Fibroblast of skin of abdomen (primary cell): ENCODE results near the gene TPRG1L.

Source experiments
- DNase-seq: peaks from one replicate; pipeline ENCODE4 v3.0.0-alpha.2; 2013

The TPRG1L gene

DNA sequence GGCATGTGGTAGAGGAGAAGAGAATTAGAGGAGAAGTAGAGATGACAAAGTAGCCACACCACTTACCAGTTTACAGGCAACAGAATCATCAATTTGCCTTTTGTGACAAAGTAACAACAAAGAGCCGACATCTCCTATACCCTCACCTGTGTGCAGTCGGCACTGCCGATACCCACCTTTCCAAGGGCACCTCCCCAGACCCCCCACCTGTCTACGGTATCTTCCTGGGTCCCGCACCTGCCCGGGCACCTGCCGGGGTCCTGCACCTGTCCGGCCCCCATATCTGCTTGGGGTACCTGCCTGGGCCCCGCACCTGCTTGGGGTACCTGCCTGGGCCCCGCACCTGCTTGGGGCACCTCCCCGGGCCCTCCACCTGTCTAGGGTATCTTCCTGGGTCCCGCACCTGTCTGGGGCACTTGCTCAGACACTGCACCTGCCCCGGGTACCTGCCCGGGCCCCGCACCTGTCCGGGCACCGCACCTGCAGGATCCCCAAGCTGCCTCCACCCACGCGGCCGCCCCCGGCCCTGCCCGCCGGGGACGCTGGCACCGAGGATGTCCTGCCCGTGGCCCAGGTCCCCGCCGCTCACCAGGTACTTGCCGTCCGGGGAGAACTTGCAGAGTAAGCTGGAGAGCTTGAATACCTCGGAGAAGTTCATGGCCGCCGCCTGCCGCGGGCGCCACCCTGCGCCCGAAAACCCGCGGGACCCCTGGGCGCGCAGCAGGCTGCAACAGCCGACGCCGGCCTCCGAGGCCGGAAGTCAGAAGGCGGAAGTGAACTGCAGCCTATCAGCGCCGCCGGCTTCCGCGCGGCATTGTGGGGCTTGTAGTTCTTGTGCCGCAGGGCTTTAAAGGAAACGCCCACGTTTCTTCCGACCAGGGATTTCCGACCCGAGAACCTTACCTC lies 24.8 kb downstream of the TPRG1L start, which contains the start of gene WRAP73:
TSS of gene WRAP73 (minus strand) at position 762 of the 906 bp plus-strand sequence. CDS start at position 658, 104 bp downstream.
- peak; percentile 89 for DNase-seq

DNA sequence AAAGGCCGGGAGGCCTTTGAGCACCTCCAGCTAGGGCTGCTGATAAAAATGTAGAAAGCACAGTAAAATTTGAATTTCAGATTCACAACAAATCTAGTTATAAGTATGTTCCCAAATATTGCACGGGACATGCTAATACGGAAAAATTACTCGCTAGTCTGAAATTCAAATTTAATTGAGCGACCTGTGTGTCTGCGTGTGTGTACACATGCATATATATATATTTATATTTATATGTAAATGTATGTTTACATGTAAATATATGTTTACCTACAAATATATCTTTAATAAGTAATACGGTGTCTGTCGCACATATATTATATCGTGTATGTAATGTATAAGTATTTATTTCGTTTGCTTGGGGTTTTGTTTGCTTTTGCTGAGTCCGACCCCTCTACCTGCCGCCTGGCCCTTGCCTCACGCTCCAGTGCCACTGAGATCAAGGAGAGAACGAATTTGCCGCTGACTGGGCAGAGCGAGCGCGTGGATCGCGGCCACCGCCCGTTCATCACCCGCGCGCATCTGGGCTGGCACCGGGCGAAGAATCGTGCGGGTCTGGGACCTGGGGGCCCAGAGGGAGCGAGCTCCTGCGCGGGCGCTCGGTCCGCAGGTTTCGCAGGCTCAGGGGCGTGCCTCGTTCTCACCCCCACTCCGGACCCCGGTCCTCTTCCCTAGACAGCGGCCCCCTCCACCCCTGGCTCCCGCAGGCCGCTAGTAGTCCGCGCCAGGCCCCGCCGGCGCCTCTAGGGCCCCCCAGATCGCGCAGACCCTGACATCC lies 25.6 kb downstream of the TPRG1L start:
- no peak for DNase-seq

DNA sequence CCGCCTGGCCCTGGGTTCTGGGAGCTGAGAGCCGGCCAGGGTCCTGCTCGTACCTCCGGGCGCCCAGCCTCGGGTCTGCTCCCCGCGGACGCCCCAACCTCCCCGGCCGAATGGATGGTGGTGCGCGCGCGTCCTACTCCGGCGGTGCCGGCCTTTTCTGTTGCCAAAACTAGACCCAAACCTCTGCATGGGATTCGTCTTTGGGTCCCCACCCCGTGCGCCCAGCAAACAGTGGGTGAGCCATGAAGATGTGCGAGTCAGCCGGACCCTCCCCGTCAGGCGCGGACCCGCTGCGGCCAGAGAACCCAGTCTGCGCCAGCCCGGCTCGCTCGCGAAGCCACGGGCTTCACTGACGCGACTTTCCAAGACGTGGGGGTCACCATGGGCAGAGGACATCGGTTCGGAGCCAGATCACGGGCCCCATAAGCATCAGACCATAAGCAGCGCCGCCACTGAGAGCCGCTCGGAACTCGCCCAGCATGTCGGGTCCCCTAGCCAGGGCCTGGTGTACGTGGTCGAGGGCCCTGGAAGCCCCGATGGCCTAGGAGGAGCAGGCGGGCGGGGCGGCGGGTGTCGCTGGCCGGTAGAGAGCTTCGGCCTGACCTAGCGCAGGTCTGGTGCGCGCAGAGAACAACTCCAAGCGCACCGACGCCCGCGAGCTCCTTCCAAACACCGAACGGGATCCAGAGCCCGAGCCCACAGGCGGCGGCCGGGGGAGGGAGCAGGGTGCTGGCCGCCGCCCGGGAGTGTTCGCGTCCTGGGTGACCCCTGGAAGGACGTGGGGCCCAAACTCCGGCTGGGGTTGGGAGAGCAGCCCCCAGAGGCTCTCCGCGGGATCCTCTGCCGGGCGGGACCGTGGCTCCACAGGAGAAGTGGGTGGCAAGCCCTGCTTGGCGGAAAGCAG lies 26.5 kb downstream of the TPRG1L start:
- DNase-seq, result no peak

DNA sequence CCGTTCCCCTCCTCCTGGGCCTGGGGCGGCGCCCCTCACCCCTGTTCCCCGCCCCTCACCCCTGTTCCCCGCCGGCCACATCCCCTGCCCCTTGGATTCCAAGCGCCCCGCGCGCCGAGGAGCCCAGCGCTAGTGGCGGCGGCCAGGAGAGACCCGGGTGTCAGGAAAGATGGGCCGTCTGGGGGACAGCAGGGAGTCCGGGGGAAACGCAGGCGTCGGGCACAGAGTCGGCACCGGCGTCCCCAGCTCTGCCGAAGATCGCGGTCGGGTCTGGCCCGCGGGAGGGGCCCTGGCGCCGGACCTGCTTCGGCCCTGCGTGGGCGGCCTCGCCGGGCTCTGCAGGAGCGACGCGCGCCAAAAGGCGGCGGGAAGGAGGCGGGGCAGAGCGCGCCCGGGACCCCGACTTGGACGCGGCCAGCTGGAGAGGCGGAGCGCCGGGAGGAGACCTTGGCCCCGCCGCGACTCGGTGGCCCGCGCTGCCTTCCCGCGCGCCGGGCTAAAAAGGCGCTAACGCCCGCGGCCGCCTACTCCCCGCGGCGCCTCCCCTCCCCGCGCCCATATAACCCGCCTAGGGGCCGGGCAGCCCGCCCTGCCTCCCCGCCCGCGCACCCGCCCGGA lies 27.2 kb downstream of the TPRG1L start, which contains the start of gene TP73:
TSS of gene TP73 (plus strand) at position 587 of the 618 bp plus-strand sequence. CDS start 29,850 bp downstream, outside the sequence.
- no peak for DNase-seq

DNA sequence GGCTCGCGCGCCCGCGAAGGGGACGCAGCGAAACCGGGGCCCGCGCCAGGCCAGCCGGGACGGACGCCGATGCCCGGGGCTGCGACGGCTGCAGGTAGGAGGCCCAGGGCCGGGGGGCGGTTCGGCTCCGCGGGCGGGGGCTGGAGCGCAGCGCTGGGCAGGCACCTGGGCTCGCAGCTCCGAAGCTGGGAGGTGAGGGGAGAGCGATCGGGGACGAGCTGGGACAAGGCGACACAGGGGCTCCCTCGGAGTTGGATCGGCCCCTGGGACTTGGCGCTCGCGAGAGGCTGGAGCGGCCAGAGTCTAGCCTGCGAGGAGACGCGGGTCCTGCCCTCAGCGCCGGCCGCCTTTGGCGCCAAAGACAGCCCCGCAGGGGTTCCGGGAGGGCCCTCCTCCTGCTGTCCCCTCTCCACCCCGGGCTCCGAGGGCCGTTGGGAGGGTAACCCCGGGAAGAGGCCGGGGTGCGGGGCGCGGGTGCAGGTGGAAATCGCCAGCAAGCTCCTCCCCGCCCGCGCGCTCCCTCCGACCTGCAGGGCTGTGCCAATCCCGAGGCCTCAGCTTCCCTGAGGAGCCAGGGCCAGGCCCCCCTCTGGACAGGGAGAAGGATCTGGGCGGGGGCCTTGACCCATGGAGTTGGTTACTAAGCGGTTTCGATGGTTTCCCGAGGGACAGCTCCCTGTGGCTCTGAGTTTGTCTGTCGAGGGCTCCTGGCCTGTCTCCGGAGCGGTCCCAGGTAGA lies 27.9 kb downstream of the TPRG1L start:
- DNase-seq, result no peak

DNA sequence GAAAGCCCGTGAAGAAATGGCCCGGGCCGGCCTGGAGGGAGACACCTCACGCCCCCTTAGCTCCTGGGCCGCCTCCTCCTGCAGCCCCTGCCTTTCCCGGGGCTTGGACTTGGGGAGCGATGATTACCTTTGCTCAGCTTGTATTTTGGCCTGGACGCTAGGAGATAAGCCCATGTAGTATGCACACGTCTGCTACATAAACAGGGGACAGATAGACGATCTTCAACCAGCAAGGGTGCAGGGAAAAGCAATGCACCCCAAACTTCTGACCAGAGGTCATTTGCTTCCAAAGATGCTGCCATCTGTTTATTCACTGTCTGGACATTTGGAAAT lies 28.4 kb downstream of the TPRG1L start:
- DNase-seq, result no peak

DNA sequence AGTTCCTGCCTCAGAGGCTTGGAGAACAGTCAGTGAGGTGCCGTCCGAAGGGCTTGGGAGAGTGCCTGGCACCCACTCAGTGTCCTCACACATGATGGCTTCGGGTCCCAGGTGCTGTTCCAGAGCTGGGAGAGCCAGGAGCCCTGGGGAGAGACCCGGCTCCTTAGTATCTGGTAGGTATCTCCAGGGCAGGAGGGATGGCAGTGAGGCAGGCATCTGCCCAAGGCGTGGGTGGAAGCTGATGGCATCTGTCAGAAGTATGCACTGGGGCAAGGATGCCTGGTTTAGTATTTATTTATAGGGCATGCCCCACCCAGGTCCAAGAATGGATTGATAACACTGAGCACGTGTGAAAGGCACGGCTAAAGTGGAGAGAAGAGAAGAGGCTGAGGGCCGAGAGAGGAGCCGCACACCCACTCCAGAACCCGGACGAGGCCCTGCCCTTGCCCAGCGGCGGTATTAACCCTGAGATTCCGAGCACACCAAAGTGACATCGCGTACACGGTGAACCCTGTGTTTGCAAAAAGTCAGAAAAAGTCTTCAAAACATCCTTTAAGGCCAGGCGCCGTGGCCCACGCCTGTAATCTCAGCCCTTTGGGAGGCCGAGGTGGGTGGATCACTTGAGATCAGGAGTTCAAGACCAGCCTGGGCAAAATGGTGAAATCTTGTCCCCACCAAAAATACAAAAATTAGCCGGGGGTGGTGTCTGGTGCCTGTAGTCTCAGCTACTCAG lies 29.9 kb downstream of the TPRG1L start:
- no peak for DNase-seq

DNA sequence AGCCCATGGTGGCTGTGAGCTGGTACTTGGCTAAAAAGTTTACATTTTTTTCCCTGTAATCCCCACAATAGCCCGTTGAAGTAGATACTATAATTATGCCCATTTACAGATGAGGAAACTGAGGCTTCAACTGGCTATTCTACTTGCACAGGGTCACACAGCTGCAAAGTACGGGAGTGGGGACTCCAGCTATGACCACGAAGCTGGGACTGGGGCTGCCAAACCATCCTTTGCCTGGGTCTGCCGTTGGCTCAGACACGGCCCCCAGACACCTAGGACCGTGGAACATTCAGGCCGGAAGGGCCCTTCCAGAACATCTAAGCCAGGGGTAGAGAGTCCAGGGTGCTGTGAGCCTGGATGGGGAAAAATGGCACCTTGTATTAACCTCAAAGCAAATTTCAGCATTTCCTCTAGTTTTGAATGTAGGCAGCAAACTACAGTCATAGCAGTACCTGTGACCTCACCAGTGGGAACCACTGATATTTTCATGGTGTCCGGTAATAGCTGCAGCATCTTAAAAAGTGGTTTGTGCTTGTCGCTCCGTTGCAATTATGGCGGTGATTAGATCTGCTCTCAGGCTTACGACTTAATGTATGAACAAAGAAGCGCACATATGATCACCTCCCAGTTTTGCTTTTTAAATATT lies 31.8 kb downstream of the TPRG1L start:
- no peak for DNase-seq

DNA sequence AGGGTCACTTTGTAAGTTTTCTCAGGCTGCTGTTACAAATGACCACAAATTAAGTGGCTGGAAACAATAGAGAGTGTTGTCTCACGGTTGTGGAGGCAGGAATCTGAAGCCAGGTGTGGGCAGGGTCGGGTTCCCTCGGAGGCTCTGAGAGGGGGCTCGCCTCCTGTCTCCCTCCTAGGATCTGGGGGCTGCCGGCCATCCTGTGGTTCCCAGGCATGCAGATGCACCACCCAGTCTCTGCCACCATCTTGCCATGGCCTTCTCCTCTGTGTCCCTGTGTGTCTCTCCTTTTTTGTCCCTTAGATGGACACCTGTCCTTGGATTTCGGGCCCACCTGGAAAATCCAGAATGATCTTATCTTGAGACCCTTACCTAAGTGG lies 32.3 kb downstream of the TPRG1L start:
- no peak for DNase-seq

DNA sequence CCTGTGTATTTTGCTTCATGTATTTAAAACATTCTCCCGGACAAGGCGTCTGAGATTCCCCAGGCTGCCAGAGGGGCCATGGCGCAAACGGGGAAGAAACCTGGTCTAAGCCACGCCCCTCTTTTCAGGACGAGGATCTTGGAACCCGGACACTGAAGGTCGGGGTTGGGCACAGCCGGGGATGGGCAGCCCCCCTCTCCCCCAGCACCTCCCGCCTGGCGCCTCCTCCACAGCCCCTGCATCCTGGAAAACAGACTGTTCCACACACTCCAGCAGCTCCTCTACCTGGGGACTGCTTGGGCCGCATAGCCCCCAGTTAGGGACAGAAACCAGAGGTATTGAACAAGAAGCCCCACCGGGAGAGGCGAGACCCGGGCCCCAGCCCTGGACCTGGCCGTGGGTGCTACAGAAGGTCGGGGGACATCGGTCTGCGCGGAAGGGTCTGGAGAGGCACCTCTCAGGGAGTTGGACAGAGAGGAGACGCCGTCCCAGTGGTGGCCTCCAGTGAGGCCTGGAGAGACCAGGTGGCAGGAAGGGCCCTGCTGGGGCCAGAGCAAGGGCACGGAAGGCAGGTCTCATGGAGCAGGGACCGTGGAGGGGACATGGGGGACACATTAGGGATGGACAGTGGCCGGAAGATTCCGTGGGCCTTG lies 32.9 kb downstream of the TPRG1L start:
- no peak for DNase-seq

DNA sequence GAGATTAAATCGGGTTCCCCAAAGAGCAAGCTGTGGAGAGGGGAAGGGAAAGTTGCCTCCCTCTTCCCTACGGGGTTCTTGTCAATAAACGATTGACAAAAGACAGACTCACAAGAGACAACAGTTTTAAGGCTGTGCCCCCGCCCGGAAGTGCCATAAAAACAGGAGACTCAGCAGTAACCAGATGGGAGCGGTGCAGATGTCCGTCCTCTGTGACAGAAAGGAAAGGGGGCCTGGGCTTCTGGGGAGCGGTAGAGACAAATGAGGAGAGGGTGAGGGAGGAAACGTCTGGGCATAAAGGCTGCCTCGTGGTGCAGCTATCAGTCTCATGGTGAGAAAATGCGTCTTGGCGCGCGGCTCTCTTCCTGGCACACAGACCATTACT lies 33.4 kb downstream of the TPRG1L start:
- no peak for DNase-seq

DNA sequence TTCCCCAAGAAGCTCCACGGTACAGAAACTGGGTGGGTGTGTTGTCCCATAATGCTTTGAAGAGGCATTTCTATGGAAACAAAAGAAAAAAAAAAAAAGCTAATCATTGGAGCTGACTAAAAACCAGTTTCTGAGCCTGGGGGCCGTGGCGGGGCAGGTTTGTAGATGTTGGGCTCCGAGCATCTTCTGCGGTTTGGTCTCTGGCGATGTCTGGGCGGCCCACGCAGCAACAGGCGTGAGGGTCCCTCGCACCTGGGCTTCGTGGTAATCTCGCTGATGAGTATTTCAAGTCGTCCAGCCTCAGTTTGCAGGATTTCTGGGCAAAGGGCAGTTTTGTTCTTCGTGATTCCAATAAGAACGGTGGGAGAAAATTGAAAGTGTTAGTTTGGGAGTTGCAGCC lies 34.3 kb downstream of the TPRG1L start:
- no peak for DNase-seq

DNA sequence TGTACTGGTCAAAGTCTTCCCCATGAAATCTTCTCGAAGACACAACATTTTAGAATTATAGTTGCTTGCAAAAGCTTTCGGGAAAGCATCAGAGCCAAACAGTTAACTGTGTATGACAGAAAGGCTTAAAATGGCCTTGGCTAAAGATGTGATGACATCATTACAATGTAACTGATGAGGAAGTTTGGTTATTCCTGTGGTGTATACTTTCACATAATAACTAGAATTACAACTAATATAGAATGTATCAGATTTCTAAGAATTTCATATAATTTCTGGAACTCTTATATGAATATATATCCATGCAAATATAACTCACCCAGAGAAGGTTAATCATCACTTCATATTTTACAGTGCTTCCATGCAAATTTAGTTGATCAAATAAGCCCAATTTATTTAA lies 35.9 kb downstream of the TPRG1L start:
- DNase-seq, result no peak

DNA sequence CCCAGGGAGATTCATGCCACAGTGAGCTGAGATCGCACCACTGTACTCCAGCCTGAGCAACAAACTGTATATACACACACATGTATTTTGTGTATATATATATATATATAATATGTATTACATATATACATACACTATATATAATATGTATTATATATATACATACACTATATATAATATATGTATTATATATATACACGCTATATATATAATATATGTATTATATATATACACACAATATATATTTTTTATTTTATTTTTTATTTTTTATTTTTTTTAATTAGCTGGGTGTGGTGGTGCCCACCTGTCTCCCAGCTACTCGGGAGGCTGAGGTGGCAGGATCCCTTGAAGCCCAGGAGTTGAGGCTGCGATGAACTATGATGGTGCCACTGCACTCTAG lies 36.8 kb downstream of the TPRG1L start:
- no peak for DNase-seq

DNA sequence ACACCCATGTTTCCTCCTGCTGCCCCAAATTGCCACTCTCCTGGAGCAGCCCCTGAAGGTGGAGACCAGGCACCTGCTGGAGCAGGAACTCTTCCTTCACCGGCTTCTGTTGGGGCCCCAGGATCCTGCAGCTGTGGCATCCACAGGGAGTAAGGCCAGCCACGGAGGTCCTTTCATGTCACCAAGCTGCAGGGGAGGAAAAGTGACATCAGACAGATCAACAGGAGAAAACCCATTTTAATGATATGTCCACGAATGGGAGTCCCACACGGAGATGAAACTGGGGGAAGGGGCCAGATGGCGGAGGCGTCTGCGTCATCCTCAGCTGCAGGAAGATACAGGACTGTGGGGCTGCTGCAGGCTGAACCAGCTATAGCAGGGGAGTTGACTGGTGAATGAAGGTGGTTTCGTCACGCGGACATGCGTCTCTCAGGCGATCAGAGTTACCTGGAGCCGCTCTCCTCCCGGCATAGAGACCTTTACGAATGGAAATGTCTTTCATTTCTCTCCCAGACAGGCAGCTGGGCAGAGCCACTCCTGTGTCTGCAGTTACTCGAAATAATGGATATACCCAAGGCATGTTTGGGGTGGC lies 37.4 kb downstream of the TPRG1L start:
- no peak for DNase-seq

DNA sequence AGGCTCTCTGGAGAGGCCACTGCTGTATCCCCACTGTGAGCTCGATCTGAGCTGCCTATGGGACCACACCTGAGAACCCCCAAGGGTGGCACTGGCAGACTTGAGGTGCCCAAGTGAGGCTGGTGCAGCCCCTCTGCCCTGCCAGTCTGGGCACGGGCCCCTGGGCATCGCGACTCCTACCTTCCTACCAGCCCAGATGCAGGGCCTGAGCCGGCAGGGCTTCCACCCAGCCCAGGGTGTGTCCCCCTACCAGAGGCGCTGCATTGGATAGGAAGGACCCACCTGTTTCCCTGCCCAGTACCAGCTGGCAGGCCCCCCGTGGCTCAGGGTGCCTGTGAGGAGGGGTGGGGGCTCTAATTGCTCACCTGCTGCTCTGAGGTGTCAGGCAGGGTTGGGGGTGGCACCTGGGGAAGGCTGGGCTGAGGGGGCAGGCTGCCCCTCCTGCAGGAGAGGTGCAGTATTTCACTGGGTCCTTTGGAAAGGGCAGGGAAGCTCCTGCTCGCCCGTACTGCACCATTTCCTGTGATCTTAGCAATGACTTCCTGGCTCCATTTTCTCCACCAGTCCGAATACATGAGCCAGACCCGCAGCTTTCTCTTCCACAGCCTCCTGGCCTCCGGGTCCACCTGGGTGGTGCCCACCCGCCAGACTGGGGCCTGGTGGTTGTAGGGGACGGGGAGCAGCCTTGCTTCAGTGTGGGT lies 39.3 kb downstream of the TPRG1L start:
- DNase-seq, result no peak

DNA sequence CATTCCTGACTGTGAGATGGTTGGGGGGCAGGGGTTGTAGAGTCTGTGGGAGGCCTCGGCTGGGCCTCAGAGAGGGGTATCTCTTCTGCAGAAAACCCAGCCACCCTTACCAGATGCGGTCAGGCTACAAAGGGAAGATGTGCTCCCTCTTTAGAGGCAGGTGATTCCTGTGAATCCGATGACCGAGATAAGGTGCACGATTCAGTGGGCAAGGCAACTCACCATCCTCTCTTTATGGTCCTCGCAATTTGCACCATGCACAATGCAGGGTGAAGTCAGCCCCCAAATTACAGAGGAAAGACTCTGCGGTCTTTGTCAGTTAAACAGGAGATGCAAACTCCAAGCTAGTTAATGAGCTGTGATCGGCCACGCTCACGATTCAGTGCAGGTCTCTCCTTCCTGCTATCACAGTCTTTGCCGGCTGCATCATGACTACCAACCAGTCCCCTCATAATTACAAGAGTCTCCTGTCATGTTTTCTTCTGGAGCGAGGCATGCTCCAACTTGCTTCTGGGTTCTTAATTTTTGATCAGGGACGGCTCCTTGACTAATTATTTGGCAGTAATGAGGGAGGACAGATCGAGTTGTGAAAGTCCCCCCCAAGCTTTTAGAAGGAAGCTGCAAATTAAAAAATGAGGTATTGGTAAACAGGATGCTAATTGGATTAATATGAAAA lies 40.0 kb downstream of the TPRG1L start:
- no peak for DNase-seq

DNA sequence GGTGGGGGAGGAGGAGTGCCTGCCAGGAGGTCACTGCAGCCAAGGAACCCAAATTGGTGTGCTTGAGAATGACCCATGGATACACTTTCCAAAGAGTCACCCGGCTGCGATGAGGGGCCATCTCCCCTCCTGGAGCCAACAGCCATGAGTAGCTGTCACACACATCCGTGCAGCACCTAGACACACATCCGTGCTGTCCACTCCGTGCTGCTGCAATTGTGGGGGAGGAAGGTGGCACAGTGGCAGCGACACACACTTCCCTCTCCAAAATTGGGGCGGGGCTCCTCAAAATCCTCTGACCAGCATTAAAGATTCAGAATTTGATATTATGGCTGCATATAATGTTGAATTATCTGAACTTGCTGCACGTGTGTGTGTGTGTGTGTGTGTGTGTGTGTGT lies 43.3 kb downstream of the TPRG1L start:
- DNase-seq, result no peak
